ENCODE results near the gene RGSL1. TPM values are rescaled to one million over a fixed set of nuclear protein-coding genes. Genes with fewer than 3 reads are reported as not detected.

Gene RGSL1
- total and polyA plus RNA-seq, 2 of the 8 experiments (the other 6 are each of a cell fraction or from before 2014, with no cell fraction given), result not detected

DNA sequence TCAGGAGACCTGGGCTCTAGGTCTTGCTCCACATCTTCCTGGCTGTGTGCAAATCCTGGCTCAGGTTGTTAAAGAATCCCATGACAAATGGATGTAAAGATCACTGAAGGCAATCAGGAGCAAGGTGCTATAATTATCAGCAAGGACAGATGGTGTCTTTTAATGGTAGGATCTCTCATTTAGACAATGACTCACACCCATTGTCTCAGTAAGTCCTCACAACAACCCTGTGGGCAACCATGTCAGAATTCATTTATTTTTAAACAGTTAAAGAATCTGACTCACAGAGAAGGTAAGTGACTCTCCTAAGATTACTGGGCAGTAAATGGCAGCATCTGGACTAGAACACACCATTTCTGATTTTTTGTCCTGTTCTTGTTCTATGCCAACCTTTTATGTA is 106.3 kb downstream of the RGSL1 start:
- H3K4me3 ChIP-seq (ENCODE audit: extremely low read depth in 1 of 4, insufficient read depth in 2 of 4, low read depth in 3 of 4, low read length in 4 of 4), result no peak overlapping the region
- no peaks in the 10 kb centered on the region for H3K4me1 ChIP-seq (replicated peaks in 1 of 4; ENCODE audit: control insufficient read depth in 3 of 4, insufficient read depth in 4 of 4, low read length in 3 of 4)
- H4K8ac ChIP-seq (ENCODE audit: extremely low read depth, insufficient read depth, low read length), result no peak overlapping the region
- no peak overlapping the region for H3K18ac ChIP-seq (ENCODE audit: extremely low read depth, low read length)
- no peak overlapping the region for H2AFZ ChIP-seq (ENCODE audit: low read length)
- no peak overlapping the region for H3K56ac ChIP-seq (replicated peaks; ENCODE audit: insufficient read length, low read depth, low read length)
- H2BK15ac ChIP-seq (ENCODE audit: low read length), result no peak overlapping the region
- no peak overlapping the region for H2BK20ac ChIP-seq (ENCODE audit: low read length)
- H3K4me2 ChIP-seq (ENCODE audit: insufficient read depth in 1 of 2, low read depth in 2 of 2, low read length in 2 of 2), result no peak overlapping the region
- H4K5ac ChIP-seq (ENCODE audit: insufficient read length, low read depth, low read length), result no peak overlapping the region
- no peak overlapping the region for H4K91ac ChIP-seq (replicated peaks; ENCODE audit: insufficient read length, low read length)
- H3K4ac ChIP-seq (replicated peaks; ENCODE audit: insufficient read length, low read depth, low read length), result no peak overlapping the region
- TF ChIP-seq EZH2 (IDR thresholded peaks at IDR 0.05; ENCODE audit: low read depth, low read length, severe bottlenecking) (no peak), ASH2L (IDR thresholded peaks at IDR 0.05; ENCODE audit: low read length) (no peak), CEBPB (IDR thresholded peaks at IDR 0.05; ENCODE audit: low read depth, low read length) (no peak), BACH1 (IDR thresholded peaks at IDR 0.05; ENCODE audit: low read length) (no peak), SAP30 (IDR thresholded peaks at IDR 0.05; ENCODE audit: insufficient read depth, insufficient replicate concordance, low read length) (no peak), POLR2AphosphoS5 (IDR thresholded peaks at IDR 0.05; ENCODE audit: low read depth, low read length) (no peak), CREB1 (IDR thresholded peaks at IDR 0.05) (no peak), CHD1 (IDR thresholded peaks at IDR 0.05; ENCODE audit: low read depth, low read length) (no peak), CTBP2 (IDR thresholded peaks at IDR 0.05; ENCODE audit: borderline replicate concordance, insufficient read depth, insufficient read length, low read length) (no peak), PHF8 (conservative IDR thresholded peaks at IDR 0.05; ENCODE audit: low read depth, low read length) (no peak), SRF (IDR thresholded peaks at IDR 0.05; ENCODE audit: low read depth, low read length) (no peak)
- H3K27me3 ChIP-seq (replicated peaks in 1 of 4; ENCODE audit: control insufficient read depth in 3 of 4, extremely low read depth in 1 of 4, insufficient read depth in 3 of 4, low read length in 3 of 4), result no peaks in the 10 kb centered on the region
- DNase-seq (ENCODE audit: low read depth in 1 of 2, low spot score in 2 of 2) (no peak), FAIRE-seq (no peak)
- no peaks in the 10 kb centered on the region for H3K23me2 ChIP-seq (ENCODE audit: low read depth, low read length)
- ChIA-PET POLR2A (ENCODE audit: partially characterized antibody) (no interaction called here), CTCF (ENCODE audit: partially characterized antibody) (interaction anchor here (1.0 kb wide), 1 partner anchor 72 kb away, joined by 3 read pairs; no protein-coding TSS in a partner anchor)
- no peaks in the 10 kb centered on the region for H4K20me1 ChIP-seq (replicated peaks in 1 of 2; ENCODE audit: control insufficient read depth in 1 of 2, insufficient read depth in 2 of 2, low read length in 2 of 2)
- no peaks in the 10 kb centered on the region for H3K79me1 ChIP-seq (ENCODE audit: low read depth, low read length)
- H2BK120ac ChIP-seq (replicated peaks; ENCODE audit: low read depth, low read length), result no peak overlapping the region
- H3K9me3 ChIP-seq (ENCODE audit: insufficient read depth in 2 of 2, low read depth in 1 of 2, low read length in 1 of 2), result no peaks in the 10 kb centered on the region; a peak in 1 of 4 replicates
- H2BK5ac ChIP-seq (ENCODE audit: low read depth, low read length), result no peak overlapping the region
- no peak overlapping the region for H3K23ac ChIP-seq (ENCODE audit: insufficient read length)
- no peak overlapping the region for H2AK5ac ChIP-seq (ENCODE audit: low read depth, low read length)
- H3K79me2 ChIP-seq (ENCODE audit: control insufficient read depth in 1 of 2, insufficient read depth in 2 of 2, low read length in 2 of 2), result no peaks in the 10 kb centered on the region
- H3K14ac ChIP-seq (ENCODE audit: insufficient read length), result no peak overlapping the region
- H3K36me3 ChIP-seq (ENCODE audit: control insufficient read depth in 2 of 4, insufficient read depth in 4 of 4, low read length in 3 of 4), result no peaks in the 10 kb centered on the region
- no peak overlapping the region for H3K9ac ChIP-seq (replicated peaks in 1 of 4; ENCODE audit: extremely low read depth in 1 of 4, low read depth in 3 of 4, low read length in 3 of 4)
- H3K27ac ChIP-seq (ENCODE audit: low read depth, low read length), result no peak overlapping the region
- H2BK12ac ChIP-seq (ENCODE audit: low read depth, low read length), result no peak overlapping the region

All from H1 (cell line).